A549 treated with CORT108297 at 1 μM for 4 hours (cell line): ENCODE measurements around the gene GDPD1. TPM values are rescaled to one million over a fixed set of nuclear protein-coding genes. Genes with fewer than 3 reads are reported as not detected.

ENCODE experiments used
- total RNA-seq: library from RNA; stranded (reverse); fragments of 200-300 nt; extraction: Qiagen RNA extraction; gene quantifications from 5 replicates; pipeline ENCODE4 v1.2.3, GENCODE V29; 2022

GDPD1 gene
- 0.51 to 1.2 TPM (median 0.90 TPM) in 5 replicates for total RNA-seq

DNA sequence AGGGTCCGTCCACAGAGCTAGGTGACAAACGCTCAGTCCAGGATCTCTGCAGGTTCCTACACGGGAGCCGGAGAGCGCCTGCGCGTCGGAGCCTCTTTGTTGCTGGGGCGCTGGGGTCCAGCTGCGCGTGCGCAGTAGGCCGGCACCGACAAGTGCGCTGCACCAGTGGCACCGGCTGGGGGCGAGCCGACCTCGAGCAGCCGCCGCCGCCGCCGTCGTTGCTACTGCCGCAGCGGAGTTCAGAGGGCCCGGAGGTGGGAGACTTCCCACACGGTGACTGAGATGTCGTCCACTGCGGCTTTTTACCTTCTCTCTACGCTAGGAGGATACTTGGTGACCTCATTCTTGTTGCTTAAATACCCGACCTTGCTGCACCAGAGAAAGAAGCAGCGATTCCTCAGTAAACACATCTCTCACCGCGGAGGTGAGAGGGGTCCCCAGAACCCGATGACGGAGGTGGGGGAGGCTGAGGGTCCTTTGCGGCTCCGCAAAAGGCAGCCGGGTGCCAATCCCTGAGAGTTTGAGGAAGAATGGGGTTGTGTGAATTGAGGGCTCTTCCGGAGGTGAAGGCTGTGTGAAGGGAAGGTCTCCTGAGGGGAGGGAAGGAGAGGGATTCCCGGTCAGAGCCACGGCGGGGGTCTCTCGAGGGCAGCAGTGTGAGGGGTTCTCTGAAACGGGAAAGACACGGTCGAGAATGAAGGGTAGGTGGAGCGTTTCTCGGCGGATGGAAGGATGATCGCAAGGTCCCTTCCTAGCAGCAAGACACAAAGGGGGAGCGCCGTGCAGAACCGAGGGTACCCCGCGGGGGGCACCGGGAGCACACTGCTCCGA, at the start of gene GDPD1:
TSS of gene GDPD1 (plus strand) at position 184 of the 831 bp plus-strand sequence. CDS start at position 283, 99 bp downstream.

Other genes starting within 250 kb of the GDPD1 start
- gene TRIM37, start 113.6 kb upstream of the GDPD1 start, total RNA-seq, result 19.4 to 26.0 TPM (median 22.9 TPM) in 5 replicates
- gene SKA2, start 65.3 kb upstream of the GDPD1 start, total RNA-seq, result 89.3 to 169 TPM (median 91.5 TPM) in 5 replicates
- 41.4 to 60.1 TPM (median 55.5 TPM) in 5 replicates for gene PRR11, start 64.8 kb upstream of the GDPD1 start, total RNA-seq
- gene SMG8, start 10.5 kb upstream of the GDPD1 start, total RNA-seq, result 24.4 to 30.3 TPM (median 26.8 TPM) in 5 replicates
- 1.6 to 3.9 TPM (median 2.9 TPM) in 5 replicates for gene YPEL2, start 111.1 kb downstream of the GDPD1 start, total RNA-seq